Measurements from ENCODE around the gene MDM2. TPM values are rescaled to one million over a fixed set of nuclear protein-coding genes. Genes with fewer than 3 reads are reported as not detected.
A peak's percentile ranks its signal among the peaks of the same experiment; 100 is the strongest.

The MDM2 gene
- total RNA-seq, 2 donors from 2014 or later: 191 to 225 TPM

DNA sequence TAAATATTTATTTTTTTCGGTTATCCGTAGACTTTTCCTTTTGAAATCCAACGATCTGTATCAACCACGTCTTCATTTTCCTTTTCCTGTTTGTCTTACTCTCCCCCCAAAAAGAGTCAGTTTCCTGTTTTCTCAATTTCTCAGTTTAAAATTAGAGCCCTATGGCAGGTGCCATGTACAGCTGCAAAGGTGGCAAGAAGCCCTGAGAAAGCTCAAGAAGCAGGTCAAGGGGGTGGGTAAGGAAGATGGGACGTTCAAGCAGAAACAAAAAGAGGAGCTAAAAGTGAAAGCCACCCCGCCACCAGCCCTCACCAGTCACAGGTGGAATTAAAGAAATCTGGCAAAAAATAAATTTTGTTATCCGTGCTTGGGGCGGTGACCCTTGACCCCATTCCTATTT lies 35.3 kb upstream of the MDM2 start:
- H3K36me3 Mint-ChIP-seq (ENCODE audit: insufficient read depth in 2 of 2): no peaks in the 10 kb centered on the region
- no peak for DNase-seq
- H3K9me3 Mint-ChIP-seq: no peaks in the 10 kb centered on the region
- no peak for ATAC-seq (replicated peaks in 1 of 2)
- H3K4me3 Mint-ChIP-seq: peak overlapping the region; percentile 53 to 62
- peak overlapping the region; percentile 47 for H3K27ac Mint-ChIP-seq
- no peaks in the 10 kb centered on the region for H3K27me3 Mint-ChIP-seq (ENCODE audit: low read depth)
- peaks cover 14% of the 10 kb centered on the region for H3K4me1 Mint-ChIP-seq (ENCODE audit: low read depth)

DNA sequence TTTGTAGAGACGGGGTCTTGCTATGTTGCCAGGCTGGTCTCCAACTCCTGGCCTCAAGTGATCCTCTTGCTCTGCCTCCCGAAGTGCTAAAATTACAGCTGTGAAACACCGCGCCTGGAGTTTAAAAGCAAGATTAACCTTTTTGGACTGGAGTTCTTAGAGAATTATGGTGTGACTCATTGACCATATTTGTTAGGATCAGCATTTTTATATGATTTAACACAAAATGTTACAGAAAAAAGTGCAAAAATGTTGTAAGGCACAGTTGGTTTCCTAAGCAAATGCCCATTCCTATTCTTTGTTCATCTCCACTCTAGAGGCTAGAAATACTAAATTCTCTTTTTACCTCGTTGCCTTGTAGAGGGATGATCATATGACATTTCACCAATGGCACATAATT lies 34.4 kb upstream of the MDM2 start:
- H3K27me3 Mint-ChIP-seq (ENCODE audit: low read depth): no peaks in the 10 kb centered on the region
- ATAC-seq (replicated peaks in 1 of 2) (no peak), DNase-seq (no peak)
- peaks cover 14% of the 10 kb centered on the region for H3K4me1 Mint-ChIP-seq (ENCODE audit: low read depth)
- H3K4me3 Mint-ChIP-seq: no peak overlapping the region
- H3K9me3 Mint-ChIP-seq: no peaks in the 10 kb centered on the region
- H3K27ac Mint-ChIP-seq: no peak overlapping the region
- no peaks in the 10 kb centered on the region for H3K36me3 Mint-ChIP-seq (ENCODE audit: insufficient read depth in 2 of 2)

DNA sequence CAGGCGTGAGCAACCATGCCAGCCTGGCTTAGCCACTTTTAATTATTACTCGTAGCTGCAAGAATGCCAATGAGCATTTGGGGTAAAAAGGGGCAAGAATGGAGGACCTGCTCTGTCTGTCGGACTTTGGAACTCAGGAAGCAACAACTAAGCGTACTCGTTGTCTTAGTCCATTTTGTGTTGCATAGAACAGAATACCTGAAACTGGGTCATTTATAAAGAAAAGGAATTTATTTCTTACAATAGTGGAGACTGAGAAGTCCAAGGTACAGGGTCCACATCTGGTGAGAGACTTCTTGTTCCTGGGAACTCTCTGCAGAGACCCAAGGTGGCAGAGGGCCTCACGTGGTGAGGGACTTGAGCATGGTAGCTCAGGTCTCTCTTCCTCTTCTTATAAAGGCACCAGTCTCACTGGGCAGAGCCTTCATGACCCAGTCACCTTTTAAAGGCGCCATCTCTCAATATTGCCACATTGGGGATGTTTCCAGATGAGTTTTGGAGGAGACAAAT lies 32.8 kb upstream of the MDM2 start:
- Mint-ChIP-seq H3K36me3 (ENCODE audit: insufficient read depth in 2 of 2) (no peaks in the 10 kb centered on the region), H3K4me3 (no peak overlapping the region), H3K9me3 (no peaks in the 10 kb centered on the region)

DNA sequence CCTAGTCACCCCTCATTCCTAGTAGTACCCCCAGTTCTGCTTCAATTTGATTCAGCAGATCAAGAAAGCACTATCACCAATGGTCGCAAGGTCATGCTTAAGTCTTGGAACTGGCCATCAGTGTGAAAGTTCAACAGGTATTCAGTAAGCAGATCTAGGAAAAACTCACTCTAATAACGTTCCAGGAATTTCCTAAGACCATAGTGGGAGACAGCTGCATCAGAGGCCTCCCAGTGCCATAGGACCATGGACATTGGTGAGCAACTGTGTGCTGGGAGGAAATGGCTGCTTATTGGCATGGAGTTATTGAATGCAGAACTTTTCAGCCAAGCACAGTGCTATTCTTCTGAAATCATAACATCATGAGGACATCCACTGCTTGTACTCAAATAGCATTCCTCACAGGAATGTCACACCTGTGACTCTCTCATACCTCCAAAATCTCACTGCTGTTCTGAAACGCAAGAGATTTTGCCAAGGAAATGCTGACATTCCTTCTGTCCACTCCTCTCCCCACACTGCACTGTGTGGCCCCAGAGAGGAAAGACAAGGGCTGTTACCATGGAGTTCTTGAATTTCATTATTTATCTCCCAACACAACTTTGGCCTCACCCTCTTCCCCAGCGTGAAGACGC lies 30.9 kb upstream of the MDM2 start:
- Mint-ChIP-seq H3K9me3 (no peaks in the 10 kb centered on the region), H3K4me3 (no peak overlapping the region), H3K27me3 (ENCODE audit: low read depth) (no peaks in the 10 kb centered on the region), H3K36me3 (ENCODE audit: insufficient read depth in 2 of 2) (no peaks in the 10 kb centered on the region), H3K27ac (no peak overlapping the region), H3K4me1 (ENCODE audit: low read depth) (peaks cover 14% of the 10 kb centered on the region)
- ATAC-seq (replicated peaks in 1 of 2) (no peak), DNase-seq (no peak)

More for the DNA sequence above, 32.8 kb upstream of the MDM2 start:
- Mint-ChIP-seq H3K4me1 (ENCODE audit: low read depth) (peaks cover 14% of the 10 kb centered on the region), H3K27me3 (ENCODE audit: low read depth) (no peaks in the 10 kb centered on the region), H3K27ac (no peak overlapping the region)
- no peak for ATAC-seq (replicated peaks in 1 of 2)
- no peak for DNase-seq

DNA sequence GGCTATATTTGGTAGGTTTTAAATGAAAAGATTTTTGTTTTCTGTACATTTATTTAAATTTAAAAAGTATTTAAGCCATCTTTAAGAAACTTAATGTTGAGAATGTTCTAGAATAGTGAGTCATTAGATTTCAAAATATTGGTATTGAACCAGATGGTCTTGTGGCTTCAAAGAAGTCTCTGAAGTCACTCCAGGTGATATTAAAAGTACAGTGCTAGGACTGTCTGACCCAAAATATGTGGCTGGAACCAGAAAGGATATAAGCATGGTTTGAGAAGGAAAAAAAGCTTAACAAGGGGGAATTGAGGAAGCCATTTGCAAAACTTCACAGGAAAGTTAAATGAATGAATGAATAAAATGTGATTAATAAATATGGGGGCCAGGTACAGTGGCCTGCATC lies 28.7 kb upstream of the MDM2 start:
- Mint-ChIP-seq H3K36me3 (ENCODE audit: insufficient read depth in 2 of 2) (no peaks in the 10 kb centered on the region), H3K27me3 (ENCODE audit: low read depth) (no peaks in the 10 kb centered on the region), H3K9me3 (no peaks in the 10 kb centered on the region), H3K4me1 (ENCODE audit: low read depth) (no peaks in the 10 kb centered on the region), H3K4me3 (no peak overlapping the region), H3K27ac (no peak overlapping the region)
- DNase-seq: no peak
- no peak for ATAC-seq (replicated peaks in 1 of 2)

DNA sequence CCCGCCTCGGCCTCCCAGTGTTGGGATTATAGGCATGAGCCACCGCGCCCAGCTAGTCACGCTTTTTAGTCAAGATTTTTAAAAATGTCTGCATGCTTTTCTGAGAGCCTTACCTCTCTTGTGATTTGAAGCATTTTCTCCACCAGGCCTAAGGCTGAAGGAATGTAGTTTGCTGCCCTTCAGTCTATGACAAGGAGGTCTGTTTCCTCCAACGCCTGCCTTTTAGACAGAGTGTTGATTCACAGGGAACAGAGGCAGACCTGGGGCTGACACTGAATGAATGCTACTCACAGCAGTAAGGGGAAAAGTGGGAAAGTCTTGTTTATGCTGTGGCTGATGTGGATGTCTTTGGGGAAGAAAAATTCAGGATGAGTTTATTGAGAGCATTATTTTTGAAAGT lies 27.2 kb upstream of the MDM2 start:
- Mint-ChIP-seq H3K9me3 (no peaks in the 10 kb centered on the region), H3K4me3 (no peak overlapping the region), H3K27ac (no peak overlapping the region), H3K4me1 (ENCODE audit: low read depth) (no peaks in the 10 kb centered on the region), H3K36me3 (ENCODE audit: insufficient read depth in 2 of 2) (no peaks in the 10 kb centered on the region), H3K27me3 (ENCODE audit: low read depth) (no peaks in the 10 kb centered on the region)
- ATAC-seq (replicated peaks in 1 of 2): no peak
- DNase-seq: no peak

DNA sequence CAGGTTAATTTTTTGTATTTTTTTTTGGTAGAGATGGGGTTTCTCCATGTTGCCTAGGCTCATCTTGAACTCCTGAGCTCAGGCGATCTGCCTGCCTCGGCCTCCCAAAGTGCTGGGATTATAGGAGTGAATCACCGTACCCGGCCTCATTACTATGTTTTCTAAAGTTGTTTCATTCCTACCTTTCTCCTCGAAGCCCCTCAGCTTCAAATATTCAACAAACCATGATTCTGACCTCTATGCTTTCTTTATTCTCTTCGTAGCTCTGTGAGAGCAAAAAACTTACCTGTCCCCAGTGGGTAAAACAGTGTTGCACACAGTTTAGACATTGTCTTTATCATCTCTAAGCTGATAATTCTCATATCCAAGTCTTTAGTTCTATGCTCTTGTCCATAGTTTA lies 26.2 kb upstream of the MDM2 start:
- Mint-ChIP-seq H3K4me3 (no peak overlapping the region), H3K27ac (no peak overlapping the region), H3K4me1 (ENCODE audit: low read depth) (no peaks in the 10 kb centered on the region)

DNA sequence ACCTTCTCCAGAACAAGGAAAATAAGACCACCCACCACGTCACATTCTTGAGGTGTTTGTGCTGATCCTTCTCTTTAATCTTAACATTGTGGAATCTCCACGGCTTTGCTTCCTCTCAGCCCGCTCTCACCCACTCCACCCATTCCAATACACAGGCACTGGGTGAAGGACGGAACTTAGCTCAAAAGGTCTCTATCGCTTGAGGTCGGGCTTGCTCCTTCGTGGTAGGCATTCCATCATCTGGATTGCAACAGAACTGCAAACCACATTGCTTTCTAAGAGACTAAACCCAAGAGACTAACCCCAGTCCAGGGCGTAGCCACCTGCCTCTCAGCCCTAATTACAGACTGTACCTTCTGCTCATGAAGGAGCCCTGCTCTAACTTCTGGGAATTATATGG lies 24.0 kb upstream of the MDM2 start:
- ATAC-seq (replicated peaks in 1 of 2) (no peak), DNase-seq (no peak)
- H3K4me1 Mint-ChIP-seq (ENCODE audit: low read depth): no peaks in the 10 kb centered on the region
- no peaks in the 10 kb centered on the region for H3K9me3 Mint-ChIP-seq
- no peak overlapping the region for H3K4me3 Mint-ChIP-seq
- H3K36me3 Mint-ChIP-seq (ENCODE audit: insufficient read depth in 2 of 2): no peaks in the 10 kb centered on the region
- no peaks in the 10 kb centered on the region for H3K27me3 Mint-ChIP-seq (ENCODE audit: low read depth)
- H3K27ac Mint-ChIP-seq: no peak overlapping the region

More for the DNA sequence above, 26.2 kb upstream of the MDM2 start:
- DNase-seq (no peak), ATAC-seq (replicated peaks in 1 of 2) (no peak)
- H3K27me3 Mint-ChIP-seq (ENCODE audit: low read depth): no peaks in the 10 kb centered on the region
- no peaks in the 10 kb centered on the region for H3K36me3 Mint-ChIP-seq (ENCODE audit: insufficient read depth in 2 of 2)
- no peaks in the 10 kb centered on the region for H3K9me3 Mint-ChIP-seq

DNA sequence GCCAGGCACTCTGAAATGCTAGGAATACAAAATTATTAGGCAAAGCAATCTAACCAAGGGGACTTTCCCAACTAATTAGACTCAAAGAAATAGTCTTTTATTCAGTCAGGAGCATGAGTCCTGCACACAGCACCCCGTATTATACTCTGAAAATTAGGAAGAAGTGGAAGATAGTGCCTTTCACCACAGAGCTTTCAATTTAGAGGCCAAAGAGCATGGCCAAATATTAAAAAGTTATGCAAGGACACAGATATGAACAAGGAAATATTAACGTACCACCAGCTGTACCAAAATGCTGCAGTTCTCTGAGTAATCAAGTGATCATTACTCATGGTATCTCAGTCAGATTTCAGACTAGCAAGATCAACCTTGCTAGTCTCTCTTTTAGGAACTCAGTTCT lies 22.6 kb upstream of the MDM2 start:
- no peaks in the 10 kb centered on the region for H3K27me3 Mint-ChIP-seq (ENCODE audit: low read depth)

DNA sequence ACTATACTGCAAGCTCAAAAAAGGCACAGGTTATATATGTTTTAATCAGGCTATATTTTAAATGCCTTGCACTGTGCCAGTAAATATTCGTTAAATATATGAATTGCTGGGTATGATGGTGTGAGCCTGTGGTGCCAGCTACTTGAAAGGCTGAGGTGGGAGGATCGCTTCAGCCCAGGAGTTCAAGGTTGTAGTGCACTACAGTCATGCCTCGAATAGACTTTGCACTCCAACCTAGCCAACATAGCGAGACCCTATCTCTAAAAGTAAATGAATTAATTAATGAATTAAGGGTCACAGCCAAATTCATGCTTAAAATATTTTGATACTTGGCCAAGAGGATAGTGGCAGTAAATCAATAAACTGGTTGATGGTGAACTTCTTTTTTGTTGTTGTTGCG lies 22.2 kb upstream of the MDM2 start:
- Mint-ChIP-seq H3K4me3 (no peak overlapping the region), H3K27me3 (ENCODE audit: low read depth) (no peaks in the 10 kb centered on the region), H3K36me3 (ENCODE audit: insufficient read depth in 2 of 2) (no peaks in the 10 kb centered on the region), H3K4me1 (ENCODE audit: low read depth) (no peaks in the 10 kb centered on the region), H3K27ac (no peak overlapping the region), H3K9me3 (no peaks in the 10 kb centered on the region)
- ATAC-seq (replicated peaks in 1 of 2) (no peak), DNase-seq (no peak)

More for the DNA sequence above, 22.6 kb upstream of the MDM2 start:
- Mint-ChIP-seq H3K27ac (no peak overlapping the region), H3K4me1 (ENCODE audit: low read depth) (no peaks in the 10 kb centered on the region), H3K9me3 (no peaks in the 10 kb centered on the region), H3K4me3 (no peak overlapping the region), H3K36me3 (ENCODE audit: insufficient read depth in 2 of 2) (no peaks in the 10 kb centered on the region)
- DNase-seq: no peak
- ATAC-seq (replicated peaks in 1 of 2): no peak

DNA sequence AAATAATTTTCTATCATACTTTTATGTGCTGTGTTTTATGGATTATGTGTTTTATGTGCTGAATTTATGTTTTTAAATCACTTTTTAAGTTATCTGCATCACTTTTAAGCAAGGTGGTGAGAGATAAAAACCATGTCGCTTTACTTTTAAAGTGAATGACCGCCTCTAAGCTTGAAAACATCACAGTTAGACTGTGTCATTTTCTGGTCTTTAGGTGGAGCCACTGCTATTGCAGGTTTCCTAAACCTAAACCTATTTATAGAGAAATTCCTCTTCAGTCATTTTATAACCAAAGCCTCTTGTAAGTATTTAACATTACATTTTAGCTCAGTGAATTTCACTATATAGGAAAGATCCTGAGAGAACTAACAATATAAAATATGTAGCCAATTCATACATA lies 21.0 kb upstream of the MDM2 start:
- H3K27ac Mint-ChIP-seq: no peak overlapping the region
- ATAC-seq (replicated peaks in 1 of 2): no peak

DNA sequence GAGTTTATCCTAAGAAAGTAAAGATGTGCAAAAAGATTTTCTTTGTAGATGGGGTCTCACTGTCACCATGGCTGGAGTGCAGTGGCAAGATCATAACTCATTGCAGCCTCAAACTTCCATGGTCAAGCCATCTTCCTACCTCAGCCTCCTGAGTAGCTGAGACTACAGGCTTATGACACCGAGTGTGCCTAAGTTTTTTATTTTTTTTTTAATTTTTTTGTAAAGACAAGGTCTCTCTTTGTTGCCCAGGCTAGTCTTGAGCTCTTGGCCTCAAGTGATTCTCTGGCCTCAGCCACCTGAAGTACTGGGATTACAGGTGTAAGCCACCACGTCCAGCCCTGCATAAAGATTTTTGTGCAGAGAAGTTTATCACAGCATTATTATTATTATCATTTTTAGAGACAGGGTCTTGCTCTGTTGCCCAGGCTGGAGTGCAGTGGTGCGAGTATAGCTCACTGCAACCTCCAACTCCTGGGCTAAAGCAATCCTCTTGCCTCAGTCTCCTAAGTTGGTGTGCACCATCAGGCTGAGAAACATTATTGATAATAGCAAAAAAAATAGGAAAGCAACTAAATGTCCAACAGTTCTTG lies 19.3 kb upstream of the MDM2 start:
- Mint-ChIP-seq H3K4me3 (no peak overlapping the region), H3K9me3 (no peaks in the 10 kb centered on the region), H3K27me3 (ENCODE audit: low read depth) (no peaks in the 10 kb centered on the region), H3K27ac (no peak overlapping the region), H3K36me3 (ENCODE audit: insufficient read depth in 2 of 2) (no peaks in the 10 kb centered on the region), H3K4me1 (ENCODE audit: low read depth) (peaks cover 5% of the 10 kb centered on the region)
- no peak for DNase-seq
- ATAC-seq (replicated peaks in 1 of 2): no peak

More for the DNA sequence above, 21.0 kb upstream of the MDM2 start:
- Mint-ChIP-seq H3K9me3 (no peaks in the 10 kb centered on the region), H3K36me3 (ENCODE audit: insufficient read depth in 2 of 2) (no peaks in the 10 kb centered on the region), H3K4me3 (no peak overlapping the region), H3K27me3 (ENCODE audit: low read depth) (no peaks in the 10 kb centered on the region), H3K4me1 (ENCODE audit: low read depth) (no peaks in the 10 kb centered on the region)
- no peak for DNase-seq

DNA sequence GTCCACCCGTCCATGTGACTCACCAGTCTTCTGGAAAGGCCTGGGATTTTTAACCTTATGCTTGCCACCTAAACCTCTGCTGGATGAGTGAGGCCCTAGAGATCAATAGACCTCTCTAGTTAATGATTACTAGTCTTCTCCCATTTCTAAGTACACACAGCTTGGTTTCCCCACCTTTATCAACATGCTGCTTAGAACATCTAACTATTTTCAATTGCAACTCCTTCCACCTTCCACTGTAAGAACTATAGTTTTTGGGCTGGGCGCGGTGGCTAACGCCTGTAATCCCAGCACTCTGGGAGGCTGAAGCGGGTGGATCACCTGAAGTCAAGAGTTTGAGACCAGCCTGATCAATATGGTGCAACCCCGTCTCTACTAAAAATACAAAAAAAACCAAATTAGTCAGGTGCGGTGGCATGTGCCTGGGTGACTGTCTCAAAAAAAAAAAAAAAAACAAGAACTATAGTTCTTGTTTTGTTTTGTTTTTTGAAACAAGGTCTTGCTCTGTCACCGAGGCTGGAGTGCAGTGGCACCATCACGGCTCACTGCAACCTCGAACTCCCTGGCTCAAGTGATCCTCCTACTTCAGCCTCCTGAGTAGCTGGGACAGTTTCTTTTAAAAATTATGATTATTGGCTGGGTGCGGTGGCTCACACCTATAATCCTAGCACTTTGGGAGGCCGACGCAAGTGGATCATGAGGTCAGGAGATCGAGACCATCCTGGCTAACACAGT lies 18.7 kb upstream of the MDM2 start:
- H3K27me3 Mint-ChIP-seq (ENCODE audit: low read depth): no peaks in the 10 kb centered on the region
- no peaks in the 10 kb centered on the region for H3K9me3 Mint-ChIP-seq
- peaks cover 5% of the 10 kb centered on the region for H3K4me1 Mint-ChIP-seq (ENCODE audit: low read depth)
- ATAC-seq (replicated peaks in 1 of 2) (no peak), DNase-seq (no peak)
- no peaks in the 10 kb centered on the region for H3K36me3 Mint-ChIP-seq (ENCODE audit: insufficient read depth in 2 of 2)
- no peak overlapping the region for H3K4me3 Mint-ChIP-seq
- no peak overlapping the region for H3K27ac Mint-ChIP-seq

Data from activated T-cell treated with anti-CD3 and anti-CD28 coated beads, Interleukin-2, amount 50 U/mL, for 72 hours (primary cell).